ENCODE measurements around the gene TOM1. TPM values are rescaled to one million over a fixed set of nuclear protein-coding genes. Genes with fewer than 3 reads are reported as not detected.
A peak's percentile ranks its signal among the peaks of the same experiment; 100 is the strongest.

Gene TOM1
- 29.1 TPM for polyA plus RNA-seq (2013, experiment 1 of 2; ENCODE audit: insufficient read length)
- 31.8 TPM for polyA plus RNA-seq (2013, experiment 2 of 2; ENCODE audit: insufficient read length)

GRCh38 chr22:35299673-35300499 is at the start of gene TOM1:
TSS of gene TOM1 (plus strand) at chr22:35299894. CDS start at chr22:35299929, 35 bp downstream.
- DNase-seq: peak; percentile 99

GRCh38 chr22:35250156-35250555 is 49.5 kb upstream of the TOM1 start:
- DNase-seq: no peak

- DNase-seq: no peak
Observed at GRCh38 chr22:35253946-35254345, 45.7 kb upstream of the TOM1 start.

GRCh38 chr22:35257002-35257320 is 42.7 kb upstream of the TOM1 start:
- no peak for DNase-seq

DNA sequence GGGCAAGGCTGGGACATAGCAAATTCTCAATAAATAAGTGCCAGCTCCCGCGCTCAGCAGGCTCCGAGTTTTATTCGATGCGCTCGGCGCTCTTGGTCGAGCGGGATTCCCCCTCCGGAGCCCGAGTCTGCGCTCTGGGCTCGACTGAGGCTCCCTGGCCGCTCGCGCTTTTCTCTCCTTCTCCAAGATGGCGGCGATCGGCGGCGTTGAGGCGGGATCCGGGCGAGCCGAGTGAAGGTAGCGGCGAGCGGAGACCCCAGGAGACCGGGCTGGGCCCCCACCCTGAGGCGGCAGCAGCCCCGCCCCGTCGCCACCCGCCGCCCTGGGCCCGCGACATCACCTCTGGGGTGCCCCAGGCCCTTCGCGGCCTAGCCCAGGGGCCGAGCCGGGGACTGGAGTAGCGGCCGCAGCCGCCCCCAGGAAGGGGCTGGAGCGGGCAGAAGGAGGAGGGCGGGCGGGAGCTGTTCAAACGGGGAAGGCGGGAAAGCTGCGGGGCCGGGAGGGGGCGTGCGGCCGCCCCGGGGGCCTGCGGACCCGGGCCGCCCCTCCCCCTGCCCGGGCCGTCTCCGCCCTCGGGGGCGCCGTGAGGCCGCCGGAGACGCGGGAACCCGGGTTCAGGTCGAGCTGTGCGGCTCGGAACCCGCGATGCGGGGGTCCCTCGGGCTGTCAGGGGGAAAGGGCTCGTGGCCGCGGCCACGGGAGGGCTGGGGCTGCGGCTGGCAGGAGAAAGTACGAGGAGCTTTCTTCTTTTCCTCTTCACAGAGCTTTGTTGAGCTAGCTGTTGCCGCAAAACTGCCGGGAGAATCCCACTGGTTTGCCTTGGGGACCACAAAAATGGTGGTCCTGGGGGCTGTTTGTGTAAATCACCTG is 42.1 kb upstream of the TOM1 start, which contains the start of gene HMGXB4:
Gene HMGXB4, plus strand, starts transcription at position 173 of the 870 bp plus-strand sequence. CDS start 4,898 bp downstream, outside the sequence.
- DNase-seq: peak; percentile 88

- peak; percentile 49 for DNase-seq
Observed at GRCh38 chr22:35258191-35258988, 41.3 kb upstream of the TOM1 start.

DNA sequence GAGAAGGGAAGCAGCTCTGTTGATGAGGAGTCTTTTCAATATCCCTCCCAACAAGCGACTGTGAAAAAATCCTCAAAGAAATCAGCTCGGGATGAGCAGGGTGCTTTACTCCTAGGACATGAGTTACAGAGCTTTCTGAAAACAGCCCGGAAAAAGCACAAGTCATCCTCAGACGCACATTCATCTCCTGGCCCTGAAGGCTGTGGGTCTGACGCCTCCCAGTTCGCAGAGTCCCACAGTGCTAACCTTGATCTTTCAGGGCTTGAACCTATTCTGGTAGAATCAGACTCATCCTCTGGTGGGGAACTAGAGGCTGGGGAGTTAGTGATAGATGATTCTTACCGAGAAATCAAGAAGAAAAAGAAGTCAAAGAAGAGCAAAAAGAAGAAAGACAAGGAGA is 34.7 kb upstream of the TOM1 start:
- no peak for DNase-seq

DNA sequence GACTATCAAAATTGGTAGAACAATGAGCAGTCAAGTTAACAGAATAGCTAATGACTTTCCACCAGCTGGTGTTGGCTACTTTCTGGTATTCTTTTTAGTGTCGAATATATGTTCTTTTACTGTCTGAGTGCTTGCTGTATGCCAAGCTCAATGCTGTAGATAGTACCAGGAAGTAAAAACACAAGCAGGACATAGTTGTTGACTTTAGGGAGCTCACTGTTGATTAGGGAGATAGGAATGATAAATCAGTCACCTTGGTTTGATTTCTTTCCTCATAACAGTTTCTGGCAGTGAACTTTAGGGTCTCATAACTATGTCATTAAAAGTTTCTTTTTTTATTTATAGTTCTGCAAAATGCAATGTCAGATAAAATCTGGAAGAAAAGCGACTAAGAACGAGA is 33.4 kb upstream of the TOM1 start:
- DNase-seq: no peak

DNA sequence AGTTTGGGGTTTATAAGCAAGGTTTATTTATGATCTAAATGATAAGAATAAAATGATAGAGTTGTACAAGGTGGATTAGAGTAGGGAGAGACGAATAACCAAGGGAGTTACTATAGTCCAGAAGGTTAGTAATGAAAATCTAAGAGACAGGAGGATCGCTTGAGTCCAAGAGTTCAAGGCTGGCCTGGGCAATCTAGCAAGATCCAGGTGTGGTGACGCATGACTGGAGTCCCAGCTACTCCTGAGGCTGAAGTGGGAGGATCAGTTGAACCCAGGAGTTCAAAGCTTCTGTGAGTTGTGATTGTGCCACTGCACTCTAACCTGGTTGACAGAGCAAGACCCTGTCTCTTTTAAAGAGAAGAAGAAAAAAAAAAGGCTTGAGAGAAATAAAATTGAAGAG is 30.1 kb upstream of the TOM1 start:
- no peak for DNase-seq

- DNase-seq: no peak
Observed at GRCh38 chr22:35274154-35274871, 25.4 kb upstream of the TOM1 start.

GRCh38 chr22:35275580-35275979 is 24.1 kb upstream of the TOM1 start:
- DNase-seq: peak; percentile 34

- DNase-seq: no peak
Observed at GRCh38 chr22:35276019-35276418, 23.7 kb upstream of the TOM1 start.

DNA sequence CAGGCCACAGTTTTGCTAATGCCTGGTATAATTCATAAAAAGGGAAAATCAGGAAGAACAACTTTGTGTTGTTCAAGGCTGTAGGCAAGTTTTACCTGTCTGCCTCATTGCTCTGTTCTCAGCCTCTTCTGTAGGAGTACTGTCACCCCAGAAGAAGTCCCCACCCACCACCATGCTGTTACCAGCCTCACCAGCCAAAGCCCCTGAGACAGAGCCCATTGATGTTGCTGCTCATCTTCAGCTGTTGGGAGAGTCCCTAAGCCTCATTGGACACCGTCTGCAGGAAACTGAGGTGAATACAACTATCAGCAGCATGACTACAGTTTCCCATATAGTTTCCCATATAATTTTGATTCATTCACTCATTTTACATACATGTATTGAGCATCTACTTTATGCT is 11.6 kb upstream of the TOM1 start:
- no peak for DNase-seq

DNA sequence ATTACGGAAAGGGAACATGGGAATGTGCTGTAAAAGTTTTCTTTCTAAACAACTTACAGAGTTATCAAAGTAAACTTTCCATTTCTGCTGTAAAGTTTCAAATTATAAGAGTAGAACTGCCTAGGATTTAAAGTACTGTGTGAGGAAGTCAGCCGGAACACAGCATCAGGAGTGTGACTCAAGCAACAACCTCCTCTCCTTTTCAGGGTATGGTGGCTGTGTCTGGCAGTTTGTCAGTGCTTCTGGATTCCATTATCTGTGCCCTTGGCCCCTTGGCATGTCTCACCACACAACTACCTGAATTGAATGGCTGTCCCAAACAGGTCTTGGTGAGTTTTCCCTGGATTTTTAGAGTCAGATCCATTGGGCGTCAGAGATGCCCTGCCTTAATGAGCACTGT is 6.9 kb upstream of the TOM1 start:
- no peak for DNase-seq

GRCh38 chr22:35296051-35296450 is 3.6 kb upstream of the TOM1 start:
- DNase-seq: no peak

DNA sequence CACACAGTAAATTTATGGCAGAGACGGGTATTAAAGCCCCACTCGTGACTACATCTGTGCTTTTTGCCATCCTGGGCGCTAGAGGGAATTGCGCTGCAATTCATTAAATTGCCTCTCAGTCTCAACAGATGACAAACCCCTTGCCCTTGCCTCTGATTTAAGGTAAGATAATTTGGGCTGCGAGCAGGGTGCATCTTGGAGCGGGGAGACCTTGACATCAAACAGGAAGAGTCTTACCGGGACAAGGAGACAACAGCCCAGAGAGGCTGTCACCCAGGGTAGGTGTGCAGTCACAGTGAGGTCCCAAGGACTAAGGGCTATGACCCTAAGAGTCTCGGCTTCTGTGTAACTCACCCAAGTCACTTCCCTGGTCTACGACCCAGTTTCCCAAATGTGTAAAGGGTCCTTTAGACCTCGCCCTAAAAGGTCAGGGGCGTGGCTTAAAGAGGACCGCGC is 449 bp upstream of the TOM1 start:
- DNase-seq: no peak

DNA sequence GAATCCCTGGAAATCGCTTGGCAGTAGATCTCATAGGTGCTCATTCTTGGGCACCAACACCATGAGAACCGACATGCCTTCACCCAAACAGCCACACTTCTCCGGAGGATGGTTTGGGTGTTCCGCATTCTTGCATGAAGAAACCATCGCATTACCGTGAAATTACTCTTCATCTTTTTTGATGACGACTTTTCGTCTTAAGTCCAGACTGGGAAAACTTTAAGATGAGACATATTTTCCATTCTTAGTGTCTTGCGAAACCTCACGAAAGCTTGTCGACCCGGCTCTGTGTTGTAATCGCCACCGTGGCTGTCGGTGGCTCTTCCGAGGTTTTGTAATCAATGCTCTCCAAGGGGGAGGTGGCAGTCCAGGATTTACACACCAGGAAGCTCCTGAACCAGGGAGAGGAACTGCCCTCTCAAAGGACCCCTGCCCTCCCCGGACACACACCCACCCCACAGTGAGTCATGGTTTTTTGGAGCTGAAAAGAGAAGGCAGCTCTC is 1.7 kb downstream of the TOM1 start:
- DNase-seq: peak; percentile 90

DNA sequence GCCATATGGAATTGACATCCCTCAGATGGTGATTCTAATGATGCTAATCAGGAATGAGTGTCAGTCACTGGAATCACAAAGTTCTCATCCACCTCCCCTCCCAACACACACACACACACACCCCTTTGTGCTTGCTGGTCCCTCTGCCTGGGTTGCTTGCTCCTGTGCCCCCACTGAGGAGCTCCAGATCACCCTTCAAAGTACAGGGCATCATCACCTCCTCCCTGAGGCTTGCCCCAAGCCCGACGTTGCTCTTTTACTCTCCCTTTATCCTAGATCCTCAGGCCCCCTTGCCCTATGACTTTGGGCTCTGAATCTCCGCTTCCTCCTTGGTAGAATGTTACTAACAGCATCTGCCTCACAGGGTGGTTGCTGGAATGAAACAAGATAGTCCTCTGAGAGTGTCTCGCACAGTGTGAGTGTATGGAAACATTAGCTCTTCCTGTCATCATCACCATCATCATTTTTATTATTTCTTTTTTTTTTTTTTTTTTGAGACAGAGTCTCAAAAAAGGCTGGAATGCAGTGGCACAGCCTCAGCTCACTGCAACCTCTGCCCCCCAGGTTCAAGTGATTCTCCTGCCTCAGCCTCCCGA is 3.4 kb downstream of the TOM1 start:
- no peak for DNase-seq

DNA sequence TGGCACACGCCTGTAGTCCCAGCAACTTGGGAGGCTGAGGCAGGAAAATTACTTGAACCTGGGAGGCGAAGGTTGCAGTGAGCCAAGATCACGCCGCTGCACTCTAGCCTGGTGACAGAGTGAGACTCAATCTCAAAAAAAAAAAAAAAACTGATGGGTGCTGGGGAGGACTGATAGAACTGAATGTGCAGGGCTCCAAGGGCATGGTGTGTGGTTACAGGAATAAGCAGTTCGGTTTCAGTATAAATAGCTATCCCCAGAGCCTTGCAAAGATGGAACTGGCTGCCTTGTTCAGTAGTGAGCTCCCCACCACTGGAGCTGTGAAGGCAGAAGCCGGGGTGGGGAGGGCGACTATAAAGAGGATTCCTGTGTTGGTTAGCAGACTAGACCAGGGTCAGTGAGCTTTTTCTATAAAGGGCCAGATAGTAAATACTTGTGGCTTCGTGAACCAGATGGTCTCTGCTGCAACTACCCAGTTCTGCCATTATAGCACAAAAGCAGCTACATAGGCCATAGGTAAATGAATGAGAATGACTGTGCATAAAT is 5.9 kb downstream of the TOM1 start:
- DNase-seq: no peak

DNA sequence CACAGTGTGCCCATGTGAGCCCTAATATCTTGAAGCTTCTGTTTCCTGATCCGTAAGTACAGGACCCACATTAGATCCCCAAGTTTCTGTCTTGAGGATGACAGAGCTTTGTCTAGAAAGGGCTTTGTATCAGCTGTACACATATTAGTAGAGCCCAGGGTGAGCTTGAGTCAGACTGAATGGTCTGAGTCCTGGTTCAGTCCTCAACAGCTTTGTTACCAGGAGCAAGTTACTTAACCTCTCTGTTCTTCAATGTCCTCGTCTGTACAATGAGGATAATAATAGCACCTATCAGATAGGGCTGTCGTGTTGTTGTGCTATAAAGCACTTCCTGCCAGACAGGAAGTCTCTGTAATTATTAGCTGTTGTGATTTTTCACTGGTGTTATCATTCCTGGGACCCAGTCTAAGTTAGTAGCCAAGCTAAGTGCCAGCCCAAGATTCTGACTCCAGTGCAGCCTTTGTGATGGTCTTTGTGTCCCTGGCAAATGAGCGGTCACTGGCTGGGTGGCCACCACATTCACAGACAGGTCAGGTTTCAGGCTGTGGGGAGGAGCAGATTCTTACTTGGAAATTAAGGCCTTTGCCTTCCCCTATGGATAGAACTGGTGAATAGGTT is 6.8 kb downstream of the TOM1 start:
- no peak for DNase-seq

Measured in fibroblast of skin of abdomen (primary cell).